Astrocyte (in vitro differentiated cells and primary cell): ENCODE data around the gene CDRT15. TPM values are rescaled to one million over a fixed set of nuclear protein-coding genes. Genes with fewer than 3 reads are reported as not detected.

ENCODE experiments used
- DNase-seq: peaks from one replicate; pipeline ENCODE4 v3.0.0-alpha.2; 2010; ENCODE audit warnings: low read depth
- FAIRE-seq: peaks from 2 replicates; lab custom pipeline; 2011; peaks lifted over from hg19 to GRCh38; lab: Jason Lieb, UNC
- H2AFZ ChIP-seq: 2 replicates; pipeline ENCODE4 v1.6.0; 2012; ENCODE audit warnings: low read depth, low read length, inconsistent platforms
- H3K27ac ChIP-seq: 2 replicates; pipeline ENCODE4 v1.5.1; 2011; ENCODE audit warnings: low read depth, low read length, inconsistent platforms
- H3K27me3 ChIP-seq: 2 replicates; pipeline ENCODE4 v1.6.0; 2011; ENCODE audit warnings: low read length, inconsistent platforms; ENCODE audit not compliant: insufficient read depth
- H3K36me3 ChIP-seq: 2 replicates; pipeline ENCODE4 v1.5.1; 2011; ENCODE audit warnings: low read length, inconsistent platforms; ENCODE audit not compliant: insufficient read depth
- H3K4me1 ChIP-seq: 2 replicates; pipeline ENCODE4 v1.5.1; 2011; ENCODE audit warnings: low read length, inconsistent platforms; ENCODE audit not compliant: insufficient read depth
- H3K4me2 ChIP-seq: 2 replicates; pipeline ENCODE4 v1.6.0; 2012; ENCODE audit warnings: low read length, inconsistent platforms
- H3K4me3 ChIP-seq: 2 replicates; pipeline ENCODE4 v1.5.1; 2011; ENCODE audit warnings: low read depth, mild to moderate bottlenecking, low read length, inconsistent platforms; ENCODE audit not compliant: insufficient read depth
- H3K79me2 ChIP-seq: 2 replicates; pipeline ENCODE4 v1.6.0; 2012; ENCODE audit warnings: mild to moderate bottlenecking, low read length, inconsistent platforms; ENCODE audit not compliant: insufficient read depth
- H3K9ac ChIP-seq: 2 replicates; pipeline ENCODE4 v1.6.0; 2012; ENCODE audit warnings: mild to moderate bottlenecking, low read length, inconsistent platforms
- H3K9me3 ChIP-seq: 2 replicates; pipeline ENCODE4 v1.5.1; 2012; ENCODE audit warnings: low read depth, mild to moderate bottlenecking, low read length, inconsistent platforms; ENCODE audit not compliant: insufficient read depth
- H4K20me1 ChIP-seq: 2 replicates; pipeline ENCODE4 v1.6.0; 2012; ENCODE audit warnings: low read length, inconsistent platforms; ENCODE audit not compliant: insufficient read depth
- H3K27ac Mint-ChIP-seq: one replicate; pipeline ENCODE4 v1.8.0; 2021; ENCODE audit warnings: mild to moderate bottlenecking, mixed read lengths; ENCODE audit not compliant: unreplicated experiment
- H3K27me3 Mint-ChIP-seq: one replicate; pipeline ENCODE4 v1.8.0; 2021; ENCODE audit warnings: low read depth, mixed read lengths; ENCODE audit not compliant: unreplicated experiment
- H3K36me3 Mint-ChIP-seq: one replicate; pipeline ENCODE4 v1.8.0; 2021; ENCODE audit warnings: low read depth, mixed read lengths; ENCODE audit not compliant: unreplicated experiment
- H3K4me1 Mint-ChIP-seq: one replicate; pipeline ENCODE4 v1.8.0; 2021; ENCODE audit warnings: low read depth, mixed read lengths; ENCODE audit not compliant: unreplicated experiment
- H3K4me3 Mint-ChIP-seq: one replicate; pipeline ENCODE4 v1.8.0; 2021; ENCODE audit warnings: mild to moderate bottlenecking, moderate library complexity, mixed read lengths; ENCODE audit not compliant: unreplicated experiment
- H3K9me3 Mint-ChIP-seq: one replicate; pipeline ENCODE4 v1.8.0; 2021; ENCODE audit warnings: mild to moderate bottlenecking, mixed read lengths; ENCODE audit not compliant: unreplicated experiment
- CTCF ChIP-seq: IDR thresholded peaks from 2 replicates; pipeline ENCODE4 v1.5.1; 2011; ENCODE audit warnings: low read depth, mild to moderate bottlenecking, inconsistent platforms, low read length, moderate library complexity; ENCODE audit not compliant: insufficient read depth
- EZH2 ChIP-seq: IDR thresholded peaks from 2 replicates; pipeline ENCODE4 v1.6.1; 2012; ENCODE audit warnings: mild to moderate bottlenecking, low read length, inconsistent platforms; ENCODE audit not compliant: insufficient read depth
- total RNA-seq: library from RNA; stranded (reverse); gene quantifications from 2 replicates; pipeline ENCODE4 v1.2.1, GENCODE V29; 2021

The CDRT15 gene
- total RNA-seq, 1 donor from 2014 or later: not detected

DNA sequence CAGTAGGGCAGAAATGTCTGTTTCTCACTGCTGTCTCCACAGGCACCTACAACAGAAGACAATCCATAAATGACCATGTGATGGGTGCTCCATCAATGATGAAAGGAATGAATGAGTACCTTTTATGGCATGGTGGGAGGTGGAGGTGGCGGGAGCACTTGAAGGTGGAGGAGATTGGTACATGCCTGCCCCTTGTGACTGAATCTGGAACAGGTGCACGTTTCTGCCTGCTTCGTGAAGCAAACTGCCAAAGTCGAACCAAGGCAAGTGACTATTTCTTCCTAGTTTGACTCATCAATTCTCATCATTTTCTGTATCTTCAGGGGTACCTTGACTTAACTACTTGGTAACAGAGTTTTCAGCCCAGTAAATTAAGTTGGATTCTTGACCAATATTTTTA, 25.4 kb downstream of the CDRT15 start:
- Histone ChIP-seq H3K36me3 (peaks cover 4% of the 10 kb centered on the region), H2AFZ (no peak overlapping the region), H3K4me3 (no peak overlapping the region), H3K4me1 (no peaks in the 10 kb centered on the region), H3K9ac (no peak overlapping the region), H3K27ac (no peak overlapping the region), H3K79me2 (no peaks in the 10 kb centered on the region), H4K20me1 (peaks cover 3% of the 10 kb centered on the region), H3K27me3 (no peaks in the 10 kb centered on the region), H3K9me3 (no peaks in the 10 kb centered on the region), H3K4me2 (no peak overlapping the region)
- Mint-ChIP-seq H3K36me3 (peaks cover 33% of the 10 kb centered on the region), H3K4me3 (no peak overlapping the region), H3K27ac (no peak overlapping the region), H3K4me1 (peaks cover 4% of the 10 kb centered on the region), H3K27me3 (no peaks in the 10 kb centered on the region), H3K9me3 (peaks cover 3% of the 10 kb centered on the region)
- FAIRE-seq (no peak), DNase-seq (no peak)
- no peak for TF ChIP-seq EZH2
- TF ChIP-seq CTCF: no peak

DNA sequence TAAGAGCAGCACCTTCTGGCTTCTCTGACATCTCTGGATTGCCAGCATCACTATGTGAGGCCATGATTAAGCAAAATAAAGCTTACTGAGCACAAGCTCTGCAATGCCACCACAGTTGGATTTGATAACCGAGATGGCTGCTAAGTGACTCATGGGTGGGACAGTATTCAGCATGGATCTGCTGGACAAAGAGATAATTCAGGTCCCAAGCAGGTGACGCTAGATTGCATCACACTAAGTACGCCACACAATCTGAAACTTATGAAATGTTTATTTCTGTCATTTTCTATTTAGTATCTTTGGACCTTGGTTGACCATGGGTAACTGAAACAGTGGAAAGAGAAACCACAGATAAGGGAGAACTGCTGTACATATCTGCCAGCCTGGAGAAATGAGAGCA, 27.4 kb downstream of the CDRT15 start:
- peaks cover 37% of the 10 kb centered on the region for H3K36me3 Mint-ChIP-seq
- no peak for FAIRE-seq

More for the DNA sequence above, 27.4 kb downstream of the CDRT15 start:
- DNase-seq: no peak
- no peaks in the 10 kb centered on the region for H3K27me3 ChIP-seq
- H3K36me3 ChIP-seq: peaks cover 4% of the 10 kb centered on the region
- H3K4me1 ChIP-seq: no peaks in the 10 kb centered on the region
- no peak overlapping the region for H3K9ac ChIP-seq
- H3K9me3 Mint-ChIP-seq: peaks cover 3% of the 10 kb centered on the region
- H3K27ac Mint-ChIP-seq: no peak overlapping the region
- TF ChIP-seq EZH2: no peak
- no peak for TF ChIP-seq CTCF
- H2AFZ ChIP-seq: no peak overlapping the region
- no peaks in the 10 kb centered on the region for H3K79me2 ChIP-seq
- H3K4me2 ChIP-seq: no peak overlapping the region
- peaks cover 2% of the 10 kb centered on the region for H3K4me1 Mint-ChIP-seq
- H3K4me3 Mint-ChIP-seq: no peak overlapping the region
- H4K20me1 ChIP-seq: peaks cover 4% of the 10 kb centered on the region
- H3K9me3 ChIP-seq: no peaks in the 10 kb centered on the region
- H3K4me3 ChIP-seq: no peak overlapping the region
- H3K27me3 Mint-ChIP-seq: no peaks in the 10 kb centered on the region
- H3K27ac ChIP-seq: no peak overlapping the region
